ENCODE data around the gene GABRB3. TPM values are rescaled to one million over a fixed set of nuclear protein-coding genes. Genes with fewer than 3 reads are reported as not detected.

Gene GABRB3
- total RNA-seq, 2 donors from 2014 or later = not detected

DNA sequence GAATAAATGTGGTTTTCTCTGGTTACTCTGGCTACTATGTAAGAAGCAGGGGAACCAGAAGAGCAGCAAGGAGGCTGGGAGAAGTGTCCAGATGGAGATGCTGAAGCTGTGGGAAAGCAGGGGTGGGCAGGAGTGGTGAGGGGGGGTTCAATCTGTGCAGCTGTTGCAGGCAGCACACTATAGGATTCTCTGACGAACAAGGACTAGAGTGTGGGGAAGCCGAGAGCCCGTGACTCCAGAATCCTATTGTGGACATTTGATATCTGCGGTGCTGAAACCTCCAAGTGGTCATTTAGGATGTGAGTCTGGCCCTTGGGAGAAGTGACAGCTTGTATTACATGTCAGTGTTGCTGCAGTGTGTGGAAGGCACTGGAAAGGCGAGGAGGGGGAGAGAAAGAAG lies 60.5 kb downstream of the GABRB3 start:
- H3K36me3 Mint-ChIP-seq = peaks cover 8 to 12% of the 10 kb centered on the region in 2 donors
- ATAC-seq = no peak
- peak overlapping the region in 1 of 2 donors; percentile 34 for H3K27ac Mint-ChIP-seq
- peaks cover 23 to 26% of the 10 kb centered on the region in 2 donors for H3K9me3 Mint-ChIP-seq
- DNase-seq (ENCODE audit: low spot score in 2 of 2) = no peak

DNA sequence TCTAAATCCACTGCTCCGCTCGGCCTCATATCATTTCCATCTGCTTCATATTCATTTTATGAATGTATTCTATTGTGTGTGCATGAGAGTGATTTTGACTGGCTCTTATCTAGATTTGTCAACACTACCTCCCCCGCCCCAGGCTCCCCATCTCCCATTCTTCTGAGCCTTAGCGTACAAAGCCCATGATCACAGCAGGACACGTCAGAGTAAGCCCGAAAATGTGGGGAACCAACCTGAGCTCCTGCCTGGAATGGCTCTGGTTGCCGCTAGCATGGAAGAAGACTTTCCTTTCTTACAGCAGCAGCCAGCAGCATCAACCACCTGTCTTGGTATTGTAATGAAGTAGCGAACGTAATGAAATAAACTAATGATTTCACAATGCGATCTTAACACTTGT lies 61.4 kb downstream of the GABRB3 start:
- Mint-ChIP-seq H3K27ac (no peak overlapping the region), H3K36me3 (peaks cover 8 to 12% of the 10 kb centered on the region in 2 donors), H3K9me3 (peaks cover 26 to 31% of the 10 kb centered on the region in 2 donors)
- DNase-seq (ENCODE audit: low spot score in 2 of 2) (no peak), ATAC-seq (no peak)

DNA sequence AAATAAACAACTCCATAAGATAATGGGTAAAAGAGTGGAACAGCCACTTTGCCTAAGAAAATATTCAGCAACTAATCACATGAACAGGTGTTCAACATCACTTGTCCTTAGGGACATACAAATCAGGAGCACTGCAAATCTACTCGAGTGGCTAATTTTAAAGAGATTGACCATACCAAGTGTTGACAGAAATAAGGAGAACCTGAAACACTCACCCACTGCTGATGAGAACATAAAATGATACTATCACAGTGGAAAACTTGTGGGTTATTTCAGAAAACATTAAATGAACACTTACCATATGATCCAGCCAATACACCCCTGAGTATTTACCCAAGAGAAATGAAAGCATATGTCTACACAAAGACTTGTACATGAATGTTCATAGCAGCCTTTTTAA lies 70.5 kb downstream of the GABRB3 start:
- DNase-seq (ENCODE audit: low spot score in 2 of 2) (no peak), ATAC-seq (no peak)
- Mint-ChIP-seq H3K36me3 (peaks cover 0 to 10% of the 10 kb centered on the region in 2 donors), H3K9me3 (peaks cover 25 to 26% of the 10 kb centered on the region in 2 donors), H3K27ac (no peak overlapping the region)

GRCh38 chr15:26698555-26698954 lies 74.3 kb downstream of the GABRB3 start:
- Mint-ChIP-seq H3K9me3 (peaks cover 28 to 31% of the 10 kb centered on the region in 2 donors), H3K27ac (no peak overlapping the region), H3K36me3 (peaks cover 0 to 24% of the 10 kb centered on the region in 2 donors)
- ATAC-seq = no peak
- DNase-seq (ENCODE audit: low spot score in 2 of 2) = no peak

GRCh38 chr15:26697913-26698312 lies 75.0 kb downstream of the GABRB3 start:
- Mint-ChIP-seq H3K9me3 (peaks cover 31 to 37% of the 10 kb centered on the region in 2 donors), H3K27ac (no peak overlapping the region), H3K36me3 (peaks cover 0 to 30% of the 10 kb centered on the region in 2 donors)
- ATAC-seq (no peak), DNase-seq (ENCODE audit: low spot score in 2 of 2) (no peak)

GRCh38 chr15:26691249-26691648 lies 81.6 kb downstream of the GABRB3 start:
- peaks cover 17 to 24% of the 10 kb centered on the region in 2 donors for H3K9me3 Mint-ChIP-seq
- peaks cover 0 to 21% of the 10 kb centered on the region in 2 donors for H3K36me3 Mint-ChIP-seq
- no peak for ATAC-seq
- no peak overlapping the region for H3K27ac Mint-ChIP-seq
- no peak for DNase-seq (ENCODE audit: low spot score in 2 of 2)

GRCh38 chr15:26690778-26691177 lies 82.1 kb downstream of the GABRB3 start:
- H3K36me3 Mint-ChIP-seq = peaks cover 0 to 21% of the 10 kb centered on the region in 2 donors
- peaks cover 17 to 24% of the 10 kb centered on the region in 2 donors for H3K9me3 Mint-ChIP-seq
- H3K27ac Mint-ChIP-seq = no peak overlapping the region
- no peak for ATAC-seq
- DNase-seq (ENCODE audit: low spot score in 2 of 2) = no peak

DNA sequence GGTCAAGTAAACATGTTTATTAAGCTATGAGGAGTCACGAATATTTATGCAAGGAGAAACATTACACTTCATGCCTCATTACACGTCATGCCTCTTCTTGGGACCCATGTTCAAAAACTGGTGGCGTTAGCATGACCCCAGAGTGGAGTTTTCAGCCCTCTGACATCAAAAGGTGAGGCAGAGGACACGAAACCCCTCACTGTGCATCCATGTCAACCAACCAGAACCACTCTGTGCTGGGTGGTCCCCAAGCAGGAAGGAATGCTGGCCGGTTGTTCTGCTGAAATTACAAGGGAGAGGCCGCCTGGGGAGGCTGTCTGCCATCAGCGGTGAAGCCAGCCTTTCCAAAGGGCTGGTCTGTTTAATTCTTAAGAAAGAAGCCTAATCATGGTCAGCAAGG lies 83.4 kb downstream of the GABRB3 start:
- DNase-seq (ENCODE audit: low spot score in 2 of 2) (no peak), ATAC-seq (no peak)
- peaks cover 0 to 12% of the 10 kb centered on the region in 2 donors for H3K36me3 Mint-ChIP-seq
- peaks cover 7 to 14% of the 10 kb centered on the region in 2 donors for H3K9me3 Mint-ChIP-seq
- H3K27ac Mint-ChIP-seq = no peak overlapping the region

- H3K36me3 Mint-ChIP-seq = no peaks in the 10 kb centered on the region
- ATAC-seq (no peak), DNase-seq (ENCODE audit: low spot score in 2 of 2) (no peak)
- peaks cover 3 to 6% of the 10 kb centered on the region in 2 donors for H3K9me3 Mint-ChIP-seq
- no peak overlapping the region for H3K27ac Mint-ChIP-seq
Observed at GRCh38 chr15:26686547-26687187, 86.2 kb downstream of the GABRB3 start.

GRCh38 chr15:26682598-26683164 lies 90.2 kb downstream of the GABRB3 start:
- ATAC-seq = no peak
- Mint-ChIP-seq H3K27ac (no peak overlapping the region), H3K9me3 (peaks cover 9 to 14% of the 10 kb centered on the region in 2 donors), H3K36me3 (no peaks in the 10 kb centered on the region)
- DNase-seq (ENCODE audit: low spot score in 2 of 2) = no peak

- Mint-ChIP-seq H3K36me3 (no peaks in the 10 kb centered on the region), H3K9me3 (peaks cover 13 to 18% of the 10 kb centered on the region in 2 donors), H3K27ac (no peak overlapping the region)
- no peak for ATAC-seq
- DNase-seq (ENCODE audit: low spot score in 2 of 2) = no peak
Observed at GRCh38 chr15:26679927-26680326, 92.9 kb downstream of the GABRB3 start.

GRCh38 chr15:26676115-26676514 lies 96.8 kb downstream of the GABRB3 start:
- DNase-seq (ENCODE audit: low spot score in 2 of 2) = no peak
- no peak for ATAC-seq
- Mint-ChIP-seq H3K36me3 (no peaks in the 10 kb centered on the region), H3K27ac (no peak overlapping the region), H3K9me3 (peaks cover 17 to 25% of the 10 kb centered on the region in 2 donors)

GRCh38 chr15:26674467-26674866 lies 98.4 kb downstream of the GABRB3 start:
- DNase-seq (ENCODE audit: low spot score in 2 of 2) (no peak), ATAC-seq (no peak)

GRCh38 chr15:26673445-26673844 lies 99.4 kb downstream of the GABRB3 start:
- peaks cover 18 to 27% of the 10 kb centered on the region in 2 donors for H3K9me3 Mint-ChIP-seq
- DNase-seq (ENCODE audit: low spot score in 2 of 2) (no peak), ATAC-seq (no peak)
- H3K36me3 Mint-ChIP-seq = no peaks in the 10 kb centered on the region
- no peak overlapping the region for H3K27ac Mint-ChIP-seq

More at GRCh38 chr15:26674467-26674866, 98.4 kb downstream of the GABRB3 start:
- no peaks in the 10 kb centered on the region for H3K36me3 Mint-ChIP-seq
- H3K9me3 Mint-ChIP-seq = peaks cover 13 to 25% of the 10 kb centered on the region in 2 donors
- H3K27ac Mint-ChIP-seq = no peak overlapping the region

GRCh38 chr15:26670116-26670515 lies 102.8 kb downstream of the GABRB3 start:
- Mint-ChIP-seq H3K36me3 (no peaks in the 10 kb centered on the region), H3K27ac (no peak overlapping the region), H3K9me3 (peaks cover 16 to 22% of the 10 kb centered on the region in 2 donors)
- ATAC-seq = no peak
- DNase-seq (ENCODE audit: low spot score in 2 of 2) = no peak

DNA sequence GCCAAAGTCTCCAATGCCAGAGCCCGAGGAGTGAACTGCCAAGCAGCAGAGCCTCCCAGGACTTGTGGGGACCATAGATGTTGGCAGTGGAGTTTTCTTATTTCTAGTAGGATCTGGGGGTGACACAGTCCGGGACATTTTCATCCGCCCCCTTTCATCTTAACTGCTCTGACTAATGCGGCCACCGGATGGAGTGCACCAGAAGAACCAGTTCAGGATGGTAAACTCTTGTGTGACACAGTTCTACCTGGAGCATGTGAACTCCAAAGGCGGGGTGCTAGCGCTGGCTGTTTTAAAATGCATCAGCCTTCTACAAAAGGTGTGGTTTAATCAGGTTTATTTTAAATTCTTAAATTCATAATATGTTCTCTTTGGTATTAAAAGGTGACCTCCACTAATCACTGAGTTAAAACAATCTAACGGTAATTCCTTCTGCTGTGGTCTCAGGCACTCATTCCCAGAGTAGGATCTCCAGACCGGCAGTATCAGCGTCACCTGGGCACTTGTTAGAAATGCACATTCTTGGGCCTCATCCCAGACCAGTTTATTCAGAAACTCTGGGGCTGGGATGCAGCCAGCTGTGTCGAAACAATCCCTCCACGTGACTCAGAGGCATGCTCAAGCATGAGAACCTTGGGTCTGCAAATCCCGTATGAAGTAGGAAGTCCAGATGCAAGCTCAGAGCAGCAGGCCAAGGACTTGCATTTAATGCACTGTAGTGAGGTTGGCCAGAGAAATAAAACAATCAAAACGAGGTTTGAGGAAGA lies 105.5 kb downstream of the GABRB3 start:
- no peak for DNase-seq (ENCODE audit: low spot score in 2 of 2)
- ATAC-seq = no peak
- H3K27ac Mint-ChIP-seq = no peak overlapping the region
- peaks cover 16 to 18% of the 10 kb centered on the region in 2 donors for H3K9me3 Mint-ChIP-seq
- no peaks in the 10 kb centered on the region for H3K36me3 Mint-ChIP-seq
